ENCODE measurements around the gene ATP5F1B.
A peak's percentile ranks its signal among the peaks of the same experiment; 100 is the strongest.

The ATP5F1B gene

GRCh38 chr12:56616244-56616643, 29.5 kb downstream of the ATP5F1B start:
- no peak for DNase-seq

GRCh38 chr12:56614627-56615026, 31.2 kb downstream of the ATP5F1B start:
- DNase-seq = no peak

DNA sequence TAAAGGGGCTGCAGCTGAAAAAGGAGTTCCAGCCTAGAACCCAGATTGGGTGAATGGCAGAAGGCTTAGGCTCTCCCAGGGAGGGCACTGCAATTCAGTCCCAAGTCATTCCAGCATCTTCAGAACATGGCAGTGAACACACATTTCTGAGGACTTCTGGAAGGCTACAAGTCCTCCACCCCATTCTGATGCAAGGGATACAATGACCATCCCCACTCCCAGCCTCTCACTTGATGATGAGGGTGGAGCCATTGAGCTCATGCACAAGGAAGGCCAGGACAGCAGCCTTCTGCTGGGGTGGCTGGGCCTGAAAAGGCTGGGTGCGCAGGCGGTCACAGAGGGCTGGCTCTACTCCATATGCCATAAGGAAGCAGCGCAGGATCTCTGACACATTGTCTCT, 41.4 kb downstream of the ATP5F1B start:
- no peak for DNase-seq

DNA sequence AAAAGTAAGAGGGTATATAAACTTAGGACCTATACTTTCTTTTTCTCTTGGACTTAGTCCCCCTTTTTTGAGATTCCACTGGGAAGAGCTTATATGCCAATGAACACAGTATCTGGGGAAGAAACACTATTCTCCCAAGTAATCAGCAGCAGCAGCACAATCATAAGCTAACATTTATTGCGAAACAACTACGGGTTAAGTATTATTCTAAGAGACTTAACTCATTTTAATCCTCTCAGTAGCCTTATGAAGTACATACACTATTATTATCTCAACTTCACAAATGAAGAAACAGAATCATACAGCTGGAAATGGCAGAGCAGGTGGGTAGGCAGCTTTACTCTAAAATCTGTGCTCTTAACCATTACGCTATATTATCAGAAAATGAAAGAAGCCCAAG, 43.5 kb downstream of the ATP5F1B start:
- DNase-seq = no peak

- DNase-seq = peak in 2 of 4 experiments; percentile 9 to 25
Observed at GRCh38 chr12:56601503-56601902, 44.3 kb downstream of the ATP5F1B start.

GRCh38 chr12:56600753-56601152, 45.0 kb downstream of the ATP5F1B start:
- DNase-seq = no peak

- DNase-seq = no peak
Observed at GRCh38 chr12:56599797-56600196, 46.0 kb downstream of the ATP5F1B start.

DNA sequence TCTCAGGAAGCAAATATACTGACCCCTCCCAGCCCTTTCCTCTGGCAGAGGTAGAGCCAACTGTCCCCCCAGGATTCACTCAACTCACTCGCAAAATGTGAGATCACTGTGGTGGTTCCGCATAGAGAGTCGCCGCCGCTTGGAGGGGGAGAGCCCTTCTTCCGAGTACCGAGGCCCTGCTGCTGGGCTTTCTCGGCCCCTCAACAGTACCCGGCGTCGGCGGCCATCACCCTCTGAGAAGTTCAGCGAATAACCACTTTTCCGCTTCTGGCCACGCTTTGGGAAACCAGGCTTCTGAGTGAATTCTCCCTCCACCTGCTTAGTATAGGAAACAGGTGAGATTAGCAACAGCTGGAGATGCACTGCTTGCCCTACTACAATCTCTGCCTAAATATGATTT, 46.7 kb downstream of the ATP5F1B start:
- DNase-seq = no peak

GRCh38 chr12:56596815-56597214, 49.0 kb downstream of the ATP5F1B start:
- no peak for DNase-seq

DNA sequence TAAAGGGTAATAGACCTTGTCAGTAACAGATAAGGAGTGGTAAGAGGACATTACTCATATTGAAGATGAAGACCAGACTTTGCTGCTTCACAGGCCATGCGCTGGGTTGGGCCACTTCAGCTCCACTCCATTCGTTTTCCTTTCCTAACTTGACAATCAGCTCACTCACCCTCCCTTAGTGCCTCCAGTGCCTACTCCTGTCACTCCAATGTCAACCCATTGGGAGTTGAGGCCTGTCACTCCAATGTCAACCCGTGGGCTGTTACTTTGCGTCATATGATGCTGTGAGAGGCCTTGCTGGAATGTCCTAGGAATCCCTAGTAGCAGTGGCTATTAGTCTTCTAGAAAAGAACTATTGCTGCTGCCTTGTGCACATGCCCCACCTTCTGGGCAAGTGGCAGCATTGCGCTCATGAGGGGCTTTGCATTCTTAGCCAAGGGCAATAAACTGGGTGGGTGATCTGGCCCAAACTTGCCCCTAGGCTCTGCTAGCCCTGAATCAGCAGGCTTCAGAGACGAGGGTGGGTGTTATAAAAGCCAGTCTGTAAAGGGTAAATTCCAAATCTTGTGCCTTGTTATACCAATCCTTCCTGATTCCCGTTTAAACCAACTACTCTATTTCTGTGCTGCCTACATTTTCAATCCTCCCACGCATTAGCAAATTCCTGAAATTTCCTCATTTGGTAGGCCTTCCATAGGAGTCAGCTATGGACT, 51.7 kb downstream of the ATP5F1B start:
- DNase-seq = peak in 3 of 4 experiments; percentile 18 to 44 (median 28)

DNA sequence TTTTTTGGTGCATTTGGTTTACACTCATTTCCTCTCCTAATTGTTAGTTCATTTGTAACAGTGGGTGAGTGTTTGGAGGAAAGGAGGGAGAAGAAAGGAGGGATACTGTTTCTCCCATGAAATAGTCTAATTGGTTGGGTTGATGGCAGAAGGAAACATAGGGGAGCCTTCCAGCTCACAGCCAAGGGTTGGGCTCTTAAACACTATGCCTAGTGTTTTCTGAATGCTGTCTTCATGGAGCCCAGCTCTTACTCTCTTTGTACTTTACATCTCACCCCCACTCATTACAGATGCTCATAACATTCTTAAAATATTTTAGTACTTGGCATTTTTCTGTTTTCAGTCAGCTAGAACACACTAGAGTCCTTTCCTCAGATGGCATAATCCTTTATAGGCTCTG, 53.8 kb downstream of the ATP5F1B start:
- no peak for DNase-seq

GRCh38 chr12:56591126-56591525, 54.7 kb downstream of the ATP5F1B start:
- DNase-seq = no peak

DNA sequence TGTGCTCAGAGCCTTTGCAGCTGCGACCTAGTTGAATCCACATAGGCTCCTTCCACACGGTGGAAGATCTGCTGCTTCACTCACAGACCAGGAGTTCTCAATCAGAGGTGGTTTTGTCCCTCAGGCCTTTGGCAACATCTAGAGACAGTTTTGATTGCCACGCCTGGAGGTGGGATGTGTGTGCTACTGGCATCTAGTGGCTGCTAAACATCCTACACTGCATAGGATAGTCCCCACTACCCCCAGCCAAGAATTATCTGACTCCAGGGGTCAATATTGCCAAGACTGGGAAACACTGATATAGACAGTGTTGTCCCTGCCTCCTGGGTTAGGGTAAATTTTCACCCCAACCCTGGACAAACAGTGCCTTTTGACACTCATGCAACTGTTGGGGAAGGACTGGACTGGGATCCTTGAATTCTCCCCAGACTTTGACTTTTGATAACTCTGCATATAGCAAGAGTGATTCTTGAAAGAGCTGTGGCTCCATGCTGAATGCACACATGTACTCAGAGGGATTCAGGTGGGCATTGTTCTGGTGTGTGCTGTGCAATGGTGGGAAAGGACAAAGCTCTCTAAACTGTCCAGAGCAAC, 55.5 kb downstream of the ATP5F1B start:
- no peak for DNase-seq

- no peak for DNase-seq
Observed at GRCh38 chr12:56589783-56590182, 56.0 kb downstream of the ATP5F1B start.
